HG02884 (cell line): ENCODE measurements around the gene CEL.
"Not testable (repeated sequence)": the region's sequence is repeated elsewhere in the genome, so short reads cannot be mapped to it uniquely, and the experiment has no call there.

Experiments used
- ATAC-seq: cut with Tn5 transposase; IDR thresholded peaks from one replicate; pipeline ENCODE4 v1.9.1; 2021; ENCODE audit warnings: mild to moderate bottlenecking, moderate library complexity; ENCODE audit not compliant: unreplicated experiment

CEL gene

DNA sequence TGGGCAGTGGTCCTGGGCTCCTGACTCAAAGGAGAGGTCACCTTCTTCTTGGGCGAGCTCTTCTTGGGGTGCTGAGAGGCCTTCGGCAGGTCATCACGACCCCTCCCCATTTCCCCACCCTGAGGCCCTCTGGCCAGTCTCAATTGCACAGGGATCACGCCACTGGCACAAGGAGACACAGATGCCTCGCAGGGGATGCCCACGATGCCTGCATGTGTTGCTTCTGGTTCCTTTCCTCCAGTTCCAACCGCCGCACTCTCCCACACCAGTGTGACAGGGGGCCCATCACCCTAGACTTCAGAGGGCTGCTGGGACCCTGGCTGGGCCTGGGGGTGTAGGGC is 1.3 kb downstream of the CEL start:
- no peak for ATAC-seq

DNA sequence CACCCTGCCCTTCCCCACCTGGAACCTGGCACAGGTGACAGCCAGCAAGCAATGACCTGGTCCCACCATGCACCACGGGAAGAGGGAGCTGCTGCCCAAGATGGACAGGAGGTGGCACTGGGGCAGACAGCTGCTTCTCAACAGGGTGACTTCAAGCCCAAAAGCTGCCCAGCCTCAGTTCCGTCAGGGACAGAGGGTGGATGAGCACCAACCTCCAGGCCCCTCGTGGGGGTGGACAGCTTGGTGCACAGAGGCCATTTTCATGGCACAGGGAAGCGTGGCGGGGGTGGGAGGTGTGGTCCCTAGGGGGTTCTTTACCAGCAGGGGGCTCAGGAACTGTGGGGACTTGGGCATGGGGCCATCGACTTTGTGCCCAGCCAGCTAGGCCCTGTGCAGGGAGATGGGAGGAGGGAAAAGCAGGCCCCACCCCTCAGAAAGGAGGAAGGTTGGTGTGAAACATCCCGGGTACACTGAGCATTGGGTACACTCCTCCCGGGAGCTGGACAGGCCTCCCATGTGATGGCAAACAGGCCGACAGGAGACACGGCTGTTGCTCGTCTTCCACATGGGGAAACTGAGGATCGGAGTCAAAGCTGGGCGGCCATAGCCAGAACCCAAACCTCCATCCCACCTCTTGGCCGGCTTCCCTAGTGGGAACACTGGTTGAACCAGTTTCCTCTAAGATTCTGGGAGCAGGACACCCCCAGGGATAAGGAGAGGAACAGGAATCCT is 1.9 kb downstream of the CEL start:
- ATAC-seq: no peak

DNA sequence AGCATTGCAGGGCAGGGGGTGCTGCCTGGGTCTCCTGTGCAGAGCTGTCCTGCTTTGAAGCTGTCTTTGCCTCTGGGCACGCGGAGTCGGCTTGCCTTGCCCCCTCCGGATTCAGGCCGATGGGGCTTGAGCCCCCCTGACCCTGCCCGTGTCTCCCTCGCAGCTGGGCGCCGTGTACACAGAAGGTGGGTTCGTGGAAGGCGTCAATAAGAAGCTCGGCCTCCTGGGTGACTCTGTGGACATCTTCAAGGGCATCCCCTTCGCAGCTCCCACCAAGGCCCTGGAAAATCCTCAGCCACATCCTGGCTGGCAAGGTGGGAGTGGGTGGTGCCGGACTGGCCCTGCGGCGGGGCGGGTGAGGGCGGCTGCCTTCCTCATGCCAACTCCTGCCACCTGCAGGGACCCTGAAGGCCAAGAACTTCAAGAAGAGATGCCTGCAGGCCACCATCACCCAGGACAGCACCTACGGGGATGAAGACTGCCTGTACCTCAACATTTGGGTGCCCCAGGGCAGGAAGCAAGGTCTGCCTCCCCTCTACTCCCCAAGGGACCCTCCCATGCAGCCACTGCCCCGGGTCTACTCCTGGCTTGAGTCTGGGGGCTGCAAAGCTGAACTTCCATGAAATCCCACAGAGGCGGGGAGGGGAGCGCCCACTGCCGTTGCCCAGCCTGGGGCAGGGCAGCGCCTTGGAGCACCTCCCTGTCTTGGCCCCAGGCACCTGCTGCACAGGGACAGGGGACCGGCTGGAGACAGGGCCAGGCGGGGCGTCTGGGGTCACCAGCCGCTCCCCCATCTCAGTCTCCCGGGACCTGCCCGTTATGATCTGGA is 2.7 kb downstream of the CEL start:
- ATAC-seq: no peak

DNA sequence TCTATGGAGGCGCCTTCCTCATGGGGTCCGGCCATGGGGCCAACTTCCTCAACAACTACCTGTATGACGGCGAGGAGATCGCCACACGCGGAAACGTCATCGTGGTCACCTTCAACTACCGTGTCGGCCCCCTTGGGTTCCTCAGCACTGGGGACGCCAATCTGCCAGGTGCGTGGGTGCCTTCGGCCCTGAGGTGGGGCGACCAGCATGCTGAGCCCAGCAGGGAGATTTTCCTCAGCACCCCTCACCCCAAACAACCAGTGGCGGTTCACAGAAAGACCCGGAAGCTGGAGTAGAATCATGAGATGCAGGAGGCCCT is 3.2 kb downstream of the CEL start:
- no peak for ATAC-seq

DNA sequence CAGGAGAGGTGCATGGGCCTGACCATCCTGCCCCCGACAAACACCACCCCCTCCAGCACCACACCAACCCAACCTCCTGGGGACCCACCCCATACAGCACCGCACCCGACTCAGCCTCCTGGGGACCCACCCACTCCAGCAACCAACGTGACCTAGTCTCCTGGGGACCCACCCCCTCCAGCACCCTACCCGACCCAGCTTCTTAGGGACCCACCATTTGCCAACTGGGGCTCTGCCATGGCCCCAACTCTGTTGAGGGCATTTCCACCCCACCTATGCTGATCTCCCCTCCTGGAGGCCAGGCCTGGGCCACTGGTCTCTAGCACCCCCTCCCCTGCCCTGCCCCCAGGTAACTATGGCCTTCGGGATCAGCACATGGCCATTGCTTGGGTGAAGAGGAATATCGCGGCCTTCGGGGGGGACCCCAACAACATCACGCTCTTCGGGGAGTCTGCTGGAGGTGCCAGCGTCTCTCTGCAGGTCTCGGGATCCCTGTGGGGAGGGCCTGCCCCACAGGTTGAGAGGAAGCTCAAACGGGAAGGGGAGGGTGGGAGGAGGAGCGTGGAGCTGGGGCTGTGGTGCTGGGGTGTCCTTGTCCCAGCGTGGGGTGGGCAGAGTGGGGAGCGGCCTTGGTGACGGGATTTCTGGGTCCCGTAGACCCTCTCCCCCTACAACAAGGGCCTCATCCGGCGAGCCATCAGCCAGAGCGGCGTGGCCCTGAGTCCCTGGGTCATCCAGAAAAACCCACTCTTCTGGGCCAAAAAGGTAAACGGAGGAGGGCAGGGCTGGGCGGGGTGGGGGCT is 4.6 kb downstream of the CEL start:
- no peak for ATAC-seq

DNA sequence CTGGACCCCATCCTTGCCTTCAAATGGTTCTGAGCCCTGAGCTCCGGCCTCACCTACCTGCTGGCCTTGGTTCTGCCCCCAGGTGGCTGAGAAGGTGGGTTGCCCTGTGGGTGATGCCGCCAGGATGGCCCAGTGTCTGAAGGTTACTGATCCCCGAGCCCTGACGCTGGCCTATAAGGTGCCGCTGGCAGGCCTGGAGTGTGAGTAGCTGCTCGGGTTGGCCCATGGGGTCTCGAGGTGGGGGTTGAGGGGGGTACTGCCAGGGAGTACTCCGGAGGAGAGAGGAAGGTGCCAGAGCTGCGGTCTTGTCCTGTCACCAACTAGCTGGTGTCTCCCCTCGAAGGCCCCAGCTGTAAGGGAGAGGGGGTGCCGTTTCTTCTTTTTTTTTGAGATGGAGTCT is 5.2 kb downstream of the CEL start:
- ATAC-seq: no peak

DNA sequence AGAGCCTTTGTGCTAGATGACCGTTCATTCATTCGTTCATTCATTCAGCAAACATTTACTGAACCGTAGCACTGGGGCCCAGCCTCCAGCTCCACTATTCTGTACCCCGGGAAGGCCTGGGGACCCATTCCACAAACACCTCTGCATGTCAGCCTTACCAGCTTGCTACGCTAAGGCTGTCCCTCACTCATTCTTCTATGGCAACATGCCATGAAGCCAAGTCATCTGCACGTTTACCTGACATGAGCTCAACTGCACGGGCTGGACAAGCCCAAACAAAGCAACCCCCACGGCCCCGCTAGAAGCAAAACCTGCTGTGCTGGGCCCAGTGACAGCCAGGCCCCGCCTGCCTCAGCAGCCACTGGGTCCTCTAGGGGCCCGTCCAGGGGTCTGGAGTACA is 6.0 kb downstream of the CEL start:
- ATAC-seq: no peak

DNA sequence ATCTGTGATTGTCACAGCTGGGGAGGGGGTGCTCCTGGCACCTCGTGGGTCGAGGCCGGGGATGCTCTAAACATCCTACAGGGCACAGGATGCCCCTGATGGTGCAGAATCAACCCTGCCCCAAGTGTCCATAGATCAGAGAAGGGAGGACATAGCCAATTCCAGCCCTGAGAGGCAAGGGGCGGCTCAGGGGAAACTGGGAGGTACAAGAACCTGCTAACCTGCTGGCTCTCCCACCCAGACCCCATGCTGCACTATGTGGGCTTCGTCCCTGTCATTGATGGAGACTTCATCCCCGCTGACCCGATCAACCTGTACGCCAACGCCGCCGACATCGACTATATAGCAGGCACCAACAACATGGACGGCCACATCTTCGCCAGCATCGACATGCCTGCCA is 6.7 kb downstream of the CEL start:
- not testable (repeated sequence) for ATAC-seq

DNA sequence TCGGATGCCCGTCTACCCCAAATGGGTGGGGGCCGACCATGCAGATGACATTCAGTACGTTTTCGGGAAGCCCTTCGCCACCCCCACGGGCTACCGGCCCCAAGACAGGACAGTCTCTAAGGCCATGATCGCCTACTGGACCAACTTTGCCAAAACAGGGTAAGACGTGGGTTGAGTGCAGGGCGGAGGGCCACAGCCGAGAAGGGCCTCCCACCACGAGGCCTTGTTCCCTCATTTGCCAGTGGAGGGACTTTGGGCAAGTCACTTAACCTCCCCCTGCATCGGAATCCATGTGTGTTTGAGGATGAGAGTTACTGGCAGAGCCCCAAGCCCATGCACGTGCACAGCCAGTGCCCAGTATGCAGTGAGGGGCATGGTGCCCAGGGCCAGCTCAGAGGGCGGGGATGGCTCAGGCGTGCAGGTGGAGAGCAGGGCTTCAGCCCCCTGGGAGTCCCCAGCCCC is 8.8 kb downstream of the CEL start:
- not testable (repeated sequence) for ATAC-seq

DNA sequence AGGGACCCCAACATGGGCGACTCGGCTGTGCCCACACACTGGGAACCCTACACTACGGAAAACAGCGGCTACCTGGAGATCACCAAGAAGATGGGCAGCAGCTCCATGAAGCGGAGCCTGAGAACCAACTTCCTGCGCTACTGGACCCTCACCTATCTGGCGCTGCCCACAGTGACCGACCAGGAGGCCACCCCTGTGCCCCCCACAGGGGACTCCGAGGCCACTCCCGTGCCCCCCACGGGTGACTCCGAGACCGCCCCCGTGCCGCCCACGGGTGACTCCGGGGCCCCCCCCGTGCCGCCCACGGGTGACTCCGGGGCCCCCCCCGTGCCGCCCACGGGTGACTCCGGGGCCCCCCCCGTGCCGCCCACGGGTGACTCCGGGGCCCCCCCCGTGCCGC is 9.2 kb downstream of the CEL start:
- not testable (repeated sequence) for ATAC-seq

DNA sequence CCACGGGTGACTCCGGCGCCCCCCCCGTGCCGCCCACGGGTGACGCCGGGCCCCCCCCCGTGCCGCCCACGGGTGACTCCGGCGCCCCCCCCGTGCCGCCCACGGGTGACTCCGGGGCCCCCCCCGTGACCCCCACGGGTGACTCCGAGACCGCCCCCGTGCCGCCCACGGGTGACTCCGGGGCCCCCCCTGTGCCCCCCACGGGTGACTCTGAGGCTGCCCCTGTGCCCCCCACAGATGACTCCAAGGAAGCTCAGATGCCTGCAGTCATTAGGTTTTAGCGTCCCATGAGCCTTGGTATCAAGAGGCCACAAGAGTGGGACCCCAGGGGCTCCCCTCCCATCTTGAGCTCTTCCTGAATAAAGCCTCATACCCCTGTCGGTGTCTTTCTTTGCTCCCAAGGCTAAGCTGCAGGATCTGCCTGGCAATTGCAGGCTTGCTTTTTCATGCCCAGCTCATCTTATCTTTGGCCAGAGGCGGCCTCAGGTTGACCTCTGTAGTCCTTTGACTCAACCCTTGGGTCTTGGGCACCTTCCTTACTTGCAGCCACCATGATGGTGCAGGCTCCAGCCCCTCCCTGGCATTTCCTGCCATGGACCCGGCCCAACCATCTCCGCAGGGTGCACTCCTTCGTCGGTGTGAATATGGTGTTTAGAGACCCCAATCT is 9.8 kb downstream of the CEL start:
- no peak for ATAC-seq

DNA sequence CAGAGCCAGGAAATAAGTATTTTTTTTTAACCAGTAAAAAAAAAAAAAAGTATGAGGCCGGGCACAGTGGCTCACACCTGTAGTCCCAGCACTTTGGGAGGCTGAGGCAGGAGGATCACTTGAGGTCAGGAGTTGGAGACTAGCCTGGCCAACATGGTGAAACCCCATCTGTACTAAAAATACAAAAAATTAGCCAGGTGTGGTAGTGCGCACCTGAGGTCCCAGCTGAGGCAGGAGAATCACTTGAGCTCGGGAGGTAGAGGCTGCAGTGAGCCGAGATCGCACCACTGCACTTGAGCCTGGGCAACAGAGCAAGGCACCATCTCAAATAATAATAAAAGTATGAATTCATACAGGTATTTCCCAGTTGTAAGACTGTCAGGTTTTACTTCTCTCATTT is 10.4 kb downstream of the CEL start:
- ATAC-seq: not testable (repeated sequence)

DNA sequence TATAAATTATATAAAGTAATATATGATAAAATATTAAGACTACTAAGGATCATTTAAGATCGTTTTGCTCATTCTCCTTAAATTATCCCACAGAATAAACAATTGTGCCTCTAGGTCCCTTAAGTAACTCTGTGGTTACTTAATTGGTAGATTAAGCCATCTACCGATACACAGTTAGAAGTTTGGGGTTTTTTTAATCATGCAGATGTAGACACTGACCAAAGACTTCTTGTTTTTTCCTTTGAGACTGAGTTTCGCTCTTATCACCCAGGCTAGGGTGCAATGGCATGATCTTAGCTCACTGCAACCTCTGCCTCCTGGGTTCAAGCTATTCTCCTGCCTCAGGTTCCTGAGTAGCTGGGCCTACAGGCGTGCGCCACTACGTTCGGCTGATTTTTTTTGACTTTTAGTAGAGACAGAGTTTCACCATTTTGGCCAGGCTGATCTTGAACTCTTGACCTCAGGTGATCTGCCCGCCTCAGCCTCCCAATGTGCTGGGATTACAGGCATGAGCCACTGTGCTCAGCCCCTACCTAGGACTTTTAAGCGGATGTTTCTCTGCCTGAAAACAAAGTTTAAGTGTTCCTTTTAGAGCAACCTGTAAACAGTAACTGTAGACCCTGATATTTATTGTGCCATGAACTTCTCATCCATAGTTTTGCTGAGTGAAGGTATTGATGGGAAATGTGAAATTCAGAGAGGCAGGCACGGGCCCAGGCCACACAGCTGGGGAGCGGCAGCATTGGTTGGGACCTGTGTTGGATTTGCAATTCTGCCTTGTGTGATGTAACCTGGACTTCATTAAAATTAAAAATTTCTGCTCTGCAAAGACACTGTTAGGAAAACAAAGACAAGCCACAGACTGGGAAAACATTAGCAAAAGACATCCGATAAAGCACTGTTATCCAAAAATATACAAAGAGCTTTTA is 11.6 kb downstream of the CEL start:
- no peak for ATAC-seq

DNA sequence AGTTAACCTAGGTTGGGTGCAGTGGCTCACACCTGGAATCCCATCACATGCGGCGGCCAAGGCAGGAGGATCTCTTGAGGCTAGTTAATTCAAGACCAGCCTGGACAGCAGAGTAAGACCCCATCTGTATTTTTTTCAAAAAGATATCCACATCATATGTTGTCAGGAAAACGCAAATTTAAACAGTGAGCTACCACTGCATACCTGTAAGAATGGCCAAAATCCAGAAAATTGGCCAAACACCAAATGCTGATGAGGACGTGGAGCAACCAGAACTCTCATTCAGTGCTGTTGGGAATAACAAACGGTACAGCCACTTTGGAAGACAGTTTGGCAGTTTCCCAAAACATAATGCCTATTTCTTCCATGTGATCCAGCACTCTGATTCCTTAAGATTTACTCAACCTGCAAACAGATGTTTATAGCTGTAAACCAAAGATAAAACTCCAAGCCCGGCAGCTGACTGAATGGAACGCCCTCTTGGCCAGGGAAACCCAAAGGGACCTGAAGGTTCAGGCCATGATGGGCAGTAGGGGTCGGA is 12.4 kb downstream of the CEL start:
- no peak for ATAC-seq

DNA sequence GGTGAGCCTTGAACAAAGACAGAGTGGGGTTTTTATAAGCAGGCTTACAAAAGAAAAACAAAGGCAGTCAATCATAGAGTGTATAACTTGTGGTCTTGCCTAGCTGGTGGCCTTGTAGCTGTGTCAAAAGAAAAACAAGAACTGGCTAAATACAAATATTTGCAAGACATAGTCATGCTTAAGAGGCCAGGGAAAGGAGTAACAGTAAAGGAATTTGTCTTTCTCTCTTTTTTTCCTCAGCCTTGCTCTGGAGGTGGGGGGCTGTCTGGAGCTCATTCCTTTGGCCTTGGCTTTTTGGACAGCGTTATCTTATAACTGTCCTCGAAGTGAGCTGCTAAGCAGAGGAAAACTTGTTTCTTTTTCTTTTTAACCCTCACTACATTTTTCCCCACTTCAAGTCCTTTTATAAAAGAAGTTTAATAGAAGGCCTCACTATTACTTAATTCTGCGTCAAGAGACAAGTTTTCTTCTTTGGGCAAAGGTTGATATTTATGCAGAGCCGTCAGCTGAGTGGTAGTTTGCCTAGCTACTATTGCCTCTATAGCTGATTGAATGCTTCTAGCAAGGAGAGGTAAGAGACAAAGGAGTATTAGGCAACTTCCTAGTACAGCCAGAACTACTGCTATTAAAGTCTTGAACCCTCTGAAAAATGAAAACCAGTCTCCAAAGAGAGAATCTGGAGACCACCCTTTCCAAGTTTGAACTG is 14.3 kb downstream of the CEL start:
- ATAC-seq: no peak

DNA sequence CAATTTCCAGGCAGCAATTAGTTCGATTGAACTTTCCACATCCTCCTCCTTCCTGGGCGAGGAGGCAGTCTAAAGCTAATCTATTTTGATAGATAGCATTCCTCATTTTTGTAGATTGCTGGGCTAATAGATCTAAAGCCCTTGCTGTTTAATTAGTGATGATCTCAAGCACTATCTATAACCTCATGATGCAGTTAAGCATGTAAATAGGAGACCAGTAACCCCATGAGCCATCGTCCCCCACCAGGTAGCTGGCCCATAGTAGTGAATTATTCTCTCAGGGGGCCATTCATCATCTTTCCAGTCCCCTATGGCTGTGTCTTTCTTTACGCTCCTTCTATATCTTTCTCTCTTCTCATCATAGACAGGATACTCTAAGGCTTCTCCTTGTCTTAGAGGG is 14.9 kb downstream of the CEL start:
- no peak for ATAC-seq

DNA sequence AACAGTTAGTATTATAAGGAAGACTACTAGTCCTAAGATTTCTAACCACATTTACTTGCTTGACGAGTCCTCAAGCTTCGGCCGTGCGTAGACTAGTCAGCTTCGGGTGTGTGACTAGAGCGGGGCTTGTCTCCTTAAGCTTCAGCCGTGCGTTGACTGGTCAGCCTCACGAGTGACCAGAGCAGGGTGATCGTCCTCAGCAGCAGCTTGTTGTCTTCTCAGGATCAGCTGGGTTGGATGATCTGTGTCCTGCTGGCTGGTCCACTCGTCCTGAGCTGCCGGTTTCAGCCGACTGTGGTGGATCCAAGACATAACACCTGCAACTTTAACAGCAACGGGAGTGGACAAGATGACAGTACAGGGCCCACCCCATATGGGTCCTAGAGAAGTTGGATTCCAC is 16.7 kb downstream of the CEL start:
- ATAC-seq: no peak

DNA sequence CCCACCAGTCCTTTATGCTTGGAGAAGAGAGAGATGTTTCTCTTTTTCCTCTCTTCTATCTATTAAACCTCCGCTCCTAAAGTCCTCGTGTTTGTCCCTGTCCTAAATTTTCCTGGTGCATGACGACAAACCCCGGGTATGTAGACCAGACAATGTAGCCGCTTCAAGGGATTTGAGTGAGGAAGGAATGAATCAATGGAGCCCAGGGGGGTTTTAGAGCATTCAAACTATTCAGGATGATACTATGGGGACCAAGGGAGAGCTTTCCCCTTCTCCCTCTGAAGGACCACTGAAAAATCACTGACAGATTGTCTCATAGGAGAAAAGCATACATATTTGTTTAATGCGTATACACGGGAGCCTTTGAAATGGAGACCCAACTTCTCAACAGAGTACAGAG is 18.4 kb downstream of the CEL start:
- no peak for ATAC-seq
